Inflammatory macrophage treated with lipopolysaccharide for 1 hour (primary cell): ENCODE measurements around the gene MYRF.

Experiments used
- DNase-seq, 2 donors: peaks; one replicate each; pipeline ENCODE4 v3.0.0-alpha.2; 2020 to 2022

MYRF gene

GRCh38 chr11:61752117-61752924 lies at the start of gene MYRF:
Gene MYRF (plus strand): TSS chr11:61752636. CDS start chr11:61752745, 109 bp downstream.
- peak; percentile 21 to 48 for DNase-seq

- peak in 1 of 2 donors; percentile 51 for DNase-seq
These were observed 49.6 kb upstream of the MYRF start for GRCh38 chr11:61702701-61703312.

- no peak for DNase-seq
These were observed 47.6 kb upstream of the MYRF start for GRCh38 chr11:61704838-61705237.

- DNase-seq, result no peak
These were observed 45.7 kb upstream of the MYRF start for GRCh38 chr11:61706452-61707400.

GRCh38 chr11:61707574-61707973 lies 44.9 kb upstream of the MYRF start:
- no peak for DNase-seq

- no peak for DNase-seq
These were observed 43.3 kb upstream of the MYRF start for GRCh38 chr11:61709110-61709509.

GRCh38 chr11:61709572-61709971 lies 42.9 kb upstream of the MYRF start:
- no peak for DNase-seq

GRCh38 chr11:61710019-61710418 lies 42.4 kb upstream of the MYRF start:
- DNase-seq, result no peak

- no peak for DNase-seq
These were observed 41.4 kb upstream of the MYRF start for GRCh38 chr11:61711037-61711436.

- DNase-seq, result no peak
These were observed 40.9 kb upstream of the MYRF start for GRCh38 chr11:61711498-61711897.

GRCh38 chr11:61712314-61712713 lies 40.1 kb upstream of the MYRF start:
- no peak for DNase-seq

GRCh38 chr11:61712846-61713245 lies 39.6 kb upstream of the MYRF start:
- DNase-seq, result peak; percentile 52 to 81

GRCh38 chr11:61713464-61713863 lies 39.0 kb upstream of the MYRF start:
- DNase-seq, result no peak

GRCh38 chr11:61713906-61714305 lies 38.5 kb upstream of the MYRF start:
- DNase-seq, result peak; percentile 49 to 57

- DNase-seq, result no peak
These were observed 38.1 kb upstream of the MYRF start for GRCh38 chr11:61714316-61714715.

GRCh38 chr11:61714916-61715315 lies 37.5 kb upstream of the MYRF start:
- no peak for DNase-seq

GRCh38 chr11:61715867-61716266 lies 36.6 kb upstream of the MYRF start:
- peak; percentile 62 to 78 for DNase-seq

- peak; percentile 83 to 89 for DNase-seq
These were observed 35.8 kb upstream of the MYRF start for GRCh38 chr11:61716478-61717285.

GRCh38 chr11:61717286-61718033 lies 35.0 kb upstream of the MYRF start:
- no peak for DNase-seq

- DNase-seq, result no peak
These were observed 34.3 kb upstream of the MYRF start for GRCh38 chr11:61718046-61718531.

GRCh38 chr11:61718621-61719302 lies 33.7 kb upstream of the MYRF start:
- no peak for DNase-seq
